B cell (primary cell): ENCODE results near the gene PCDHGC4. TPM values are rescaled to one million over a fixed set of nuclear protein-coding genes. Genes with fewer than 3 reads are reported as not detected.

ENCODE experiments used
- ATAC-seq: fragments of 200-7000 bp; cut with Tn5 transposase; one replicate; pipeline ENCODE4 v1.10.0; 2021; ENCODE audit warnings: low read depth, mild to moderate bottlenecking, moderate number of reproducible peaks, moderate library complexity
- CTCF ChIA-PET: fragments of 350-600 bp; sonication (Branson Sonifier 250); formaldehyde crosslinking; loops from one replicate; lab custom pipeline; 2021; ENCODE audit warnings: antibody characterized with exemption, inconsistent platforms; lab: Charles Lee
- POLR2A ChIA-PET: fragments of 350-600 bp; sonication (Branson Sonifier 250); formaldehyde crosslinking; loops from one replicate; lab custom pipeline; 2021; ENCODE audit warnings: antibody characterized with exemption; lab: Charles Lee
- DNase-seq: peaks from one replicate; pipeline ENCODE4 v3.0.0; 2013
- H2AFZ ChIP-seq: 2 replicates; pipeline ENCODE4 v1.6.1; 2012; ENCODE audit warnings: mild to moderate bottlenecking, low read depth, low read length; ENCODE audit not compliant: insufficient read depth, poor library complexity, severe bottlenecking
- H3K27ac ChIP-seq, 2 donors: 1 replicate in 1 of 2; 2 replicates in 1 of 2; pipeline ENCODE4 v1.5.1; 2012 to 2013; ENCODE audit warnings: low read length in 2 of 2, mild to moderate bottlenecking in 2 of 2, moderate library complexity in 1 of 2
- H3K27me3 ChIP-seq, 4 experiments: fragments of 200-600 bp in 1 of 4; sonication (generic) in 1 of 4; replicated peaks in 1 of 4; 1 replicate in 2 of 4; 2 replicates in 2 of 4; pipeline versions ENCODE4 v1.6.1 to v1.7.0; 2013 to 2016; ENCODE audit warnings: low read length in 3 of 4, mild to moderate bottlenecking in 2 of 4, mixed read lengths in 1 of 4, moderate library complexity in 1 of 4; ENCODE audit not compliant: insufficient read depth in 4 of 4, control insufficient read depth in 3 of 4; ENCODE audit errors: control extremely low read depth in 1 of 4
- H3K36me3 ChIP-seq, 2 experiments: replicated peaks in 1 of 2; 1 replicate in 1 of 2; 2 replicates in 1 of 2; pipeline versions ENCODE4 v1.6.1 to v1.7.1; 2013; ENCODE audit warnings: low read length in 1 of 2; ENCODE audit not compliant: insufficient read depth in 2 of 2, control insufficient read depth in 1 of 2; ENCODE audit errors: control extremely low read depth in 1 of 2, extremely low read depth in 1 of 2
- H3K4me1 ChIP-seq, 2 donors: fragments of 200-600 bp in 1 of 2; sonication (generic) in 1 of 2; 1 replicate in 1 of 2; 2 replicates in 1 of 2; pipeline versions ENCODE4 v1.5.1 to v1.6.1; 2013 to 2017; ENCODE audit warnings: low read length in 2 of 2; ENCODE audit not compliant: control insufficient read depth in 2 of 2, insufficient read depth in 2 of 2
- H3K4me2 ChIP-seq: replicated peaks from 2 replicates; pipeline ENCODE3; 2012; ENCODE audit warnings: mild to moderate bottlenecking, low read depth, low read length; ENCODE audit not compliant: poor library complexity, severe bottlenecking
- H3K4me3 ChIP-seq, 5 experiments: fragments of 200-600 bp in 1 of 5; sonication (generic) in 1 of 5; 1 replicate in 3 of 5; 2 replicates in 2 of 5; pipeline versions ENCODE4 v1.5.1 to v1.7.0; 2011 to 2016; ENCODE audit warnings: low read length in 4 of 5, mild to moderate bottlenecking in 4 of 5, low read depth in 2 of 5, control low read depth in 1 of 5, moderate library complexity in 1 of 5; ENCODE audit not compliant: insufficient read depth in 1 of 5; ENCODE audit errors: control extremely low read depth in 1 of 5, extremely low read depth in 1 of 5
- H3K79me2 ChIP-seq: fragments of 200-600 bp; sonication (generic); one replicate; pipeline ENCODE4 v1.6.0; 2016; ENCODE audit warnings: low read length; ENCODE audit not compliant: control insufficient read depth, insufficient read depth
- H3K9ac ChIP-seq: fragments of 200-600 bp; sonication (generic); 2 replicates; pipeline ENCODE4 v1.6.1; 2017; ENCODE audit warnings: mild to moderate bottlenecking, low read length, moderate library complexity
- H3K9me3 ChIP-seq, 3 donors: one replicate each; pipeline versions ENCODE4 v1.6.1 to v1.7.1; 2013; ENCODE audit warnings: low read length in 2 of 3; ENCODE audit not compliant: control insufficient read depth in 2 of 3, insufficient read depth in 1 of 3; ENCODE audit errors: control extremely low read depth in 1 of 3
- H4K20me1 ChIP-seq: 2 replicates; pipeline ENCODE4 v1.6.0; 2012; ENCODE audit warnings: mild to moderate bottlenecking, low read length; ENCODE audit not compliant: insufficient read depth, control insufficient read depth, poor library complexity, severe bottlenecking
- H3K27ac Mint-ChIP-seq: one replicate; pipeline ENCODE4 v1.8.0; 2021; ENCODE audit warnings: mixed read lengths
- H3K27me3 Mint-ChIP-seq: one replicate; pipeline ENCODE4 v1.8.0; 2021; ENCODE audit warnings: mixed read lengths
- H3K4me1 Mint-ChIP-seq: one replicate; pipeline ENCODE4 v1.8.0; 2021; ENCODE audit warnings: mixed read lengths
- H3K4me3 Mint-ChIP-seq: one replicate; pipeline ENCODE4 v1.8.0; 2021; ENCODE audit warnings: mixed read lengths
- H3K9me3 Mint-ChIP-seq: one replicate; pipeline ENCODE4 v1.8.0; 2022; ENCODE audit warnings: mixed read lengths; ENCODE audit not compliant: insufficient read depth
- CTCF ChIP-seq: fragments of 200-600 bp; IDR thresholded peaks from one replicate; pipeline ENCODE4 v1.8.0; 2022; ENCODE audit warnings: antibody characterized with exemption, mild to moderate bottlenecking
- EZH2 ChIP-seq: IDR thresholded peaks from 2 replicates; pipeline ENCODE4 v1.6.1; 2012; ENCODE audit warnings: borderline replicate concordance, low read depth, mild to moderate bottlenecking, moderate library complexity, low read length; ENCODE audit not compliant: insufficient read depth, poor library complexity, severe bottlenecking
- WGBS: methylation state at CpG from one replicate; pipeline ENCODE4 v1.1.5; 2013; ENCODE audit warnings: missing lambda C conversion rate; ENCODE audit not compliant: insufficient coverage; 5-methylcytosine and 5-hydroxymethylcytosine counted together
- intact Hi-C: fragments of 100-400 bp; cut with micrococcal nuclease; formaldehyde crosslinking; loops from one replicate; pipeline ENCODE4 v1.10.0; 2022
- polyA plus RNA-seq: library from polyadenylated mRNA; depleted of rRNA; stranded (reverse); fragments of >200 nt; gene quantifications from 2 replicates; pipeline ENCODE4 v1.2.3, GENCODE V29; 2012
- total RNA-seq, 2 donors: library from RNA; stranded (reverse); fragments of 120-200 nt in 1 of 2; gene quantifications; 1 replicate in 1 of 2; 2 replicates in 1 of 2; pipeline versions ENCODE4 v1.2.3 to v1.2.4, GENCODE V29; 2013 to 2022

Gene PCDHGC4
- total and polyA plus RNA-seq, 2 donors (not counting 1 experiment from before 2014, with no cell fraction given) = 0.09 to 0.42 TPM

GRCh38 chr5:141511771-141512325 lies 27.0 kb downstream of the PCDHGC4 start:
- no peaks in the 10 kb centered on the region for H3K27me3 Mint-ChIP-seq
- H4K20me1 ChIP-seq = peaks cover 5% of the 10 kb centered on the region
- H3K4me2 ChIP-seq = peak overlapping the region; percentile 86
- H3K36me3 ChIP-seq = peaks cover 0 to 23% of the 10 kb centered on the region in 2 experiments
- peaks cover 91% of the 10 kb centered on the region for H3K4me1 Mint-ChIP-seq
- peak overlapping the region in 1 of 5 experiments; percentile 64 for H3K4me3 ChIP-seq
- no peak for DNase-seq
- H3K9ac ChIP-seq = no peak overlapping the region
- H3K9me3 Mint-ChIP-seq = peaks cover 3% of the 10 kb centered on the region
- TF ChIP-seq CTCF (no peak), EZH2 (no peak)
- H3K79me2 ChIP-seq = no peaks in the 10 kb centered on the region
- H3K4me1 ChIP-seq = peaks cover 58 to 95% of the 10 kb centered on the region in 2 donors
- H3K4me3 Mint-ChIP-seq = peak overlapping the region; percentile 92
- peaks cover 0 to 13% (median 0%) of the 10 kb centered on the region in 3 donors for H3K9me3 ChIP-seq
- ATAC-seq = no peak
- H3K27me3 ChIP-seq = no peaks in the 10 kb centered on the region
- peak overlapping the region; percentile 39 for H2AFZ ChIP-seq
- intact Hi-C loops = loop anchor here (1.0 to 2.0 kb wide), 4 partner anchors 12 to 191 kb away; partner anchors contain the start of gene TAF7
- CTCF ChIA-PET = interaction anchor here (0.5 to 12.8 kb wide), 16 partner anchors 10 to 191 kb away, joined by 3 to 176 read pairs (median 10); partner anchors contain the start of genes PCDHGA11, PCDHGA12, PCDHGC3 and PCDHGC4
- peak overlapping the region in 1 of 2 donors; percentile 0 for H3K27ac ChIP-seq
- 85% methylated on average over 2 of the region's 4 CpGs for WGBS
- H3K27ac Mint-ChIP-seq = peak overlapping the region; percentile 69
- POLR2A ChIA-PET = interaction anchor here (0.6 to 1.3 kb wide), 2 partner anchors 19 to 30 kb away, joined by 3 to 6 read pairs; no protein-coding TSS in a partner anchor

GRCh38 chr5:141512390-141512910 lies 27.6 kb downstream of the PCDHGC4 start:
- H3K4me2 ChIP-seq = peak overlapping the region; percentile 86
- intact Hi-C loops = loop anchor here (2.0 kb wide), 2 partner anchors 20 to 192 kb away; partner anchors contain the start of gene TAF7
- Mint-ChIP-seq H3K27ac (peak overlapping the region; percentile 56), H3K4me1 (peaks cover 85% of the 10 kb centered on the region), H3K27me3 (no peaks in the 10 kb centered on the region), H3K9me3 (peaks cover 3% of the 10 kb centered on the region), H3K4me3 (peak overlapping the region; percentile 92)
- H3K27me3 ChIP-seq = no peaks in the 10 kb centered on the region
- peak overlapping the region; percentile 31 to 74 (median 60) for H3K4me3 ChIP-seq
- ATAC-seq = peak; percentile 7
- H3K4me1 ChIP-seq = peaks cover 58 to 89% of the 10 kb centered on the region in 2 donors
- no peaks in the 10 kb centered on the region for H3K79me2 ChIP-seq
- WGBS = 12% methylated on average over 15 of the region's 28 CpGs
- peaks cover 9% of the 10 kb centered on the region for H4K20me1 ChIP-seq
- H3K9me3 ChIP-seq = peaks cover 0 to 13% (median 0%) of the 10 kb centered on the region in 3 donors
- TF ChIP-seq CTCF (peak; percentile 85), EZH2 (no peak)
- peaks cover 0 to 29% of the 10 kb centered on the region in 2 experiments for H3K36me3 ChIP-seq
- peak overlapping the region; percentile 60 for H3K9ac ChIP-seq
- CTCF ChIA-PET = interaction anchor here (0.6 to 12.8 kb wide), 20 partner anchors 11 to 192 kb away, joined by 3 to 176 read pairs (median 4); partner anchors contain the start of genes PCDHGA10, PCDHGA11, PCDHGA12 and PCDHGC3
- POLR2A ChIA-PET = interaction anchor here (0.5 kb wide), 1 partner anchor 80 kb away, joined by 3 read pairs; no protein-coding TSS in a partner anchor
- peak overlapping the region in 1 of 2 donors; percentile 0 for H3K27ac ChIP-seq
- H2AFZ ChIP-seq = peak overlapping the region; percentile 39
- peak; percentile 77 for DNase-seq
